Measurements from ENCODE around the gene SPIRE2. TPM values are rescaled to one million over a fixed set of nuclear protein-coding genes. Genes with fewer than 3 reads are reported as not detected.

The SPIRE2 gene
- total and polyA plus RNA-seq, 9 of the 15 experiments (the other 6 are each of a cell fraction or from before 2014, with no cell fraction given) = 0.70 to 7.5 (median 4.6) TPM

GRCh38 chr16:89860747-89861304, 32.6 kb downstream of the SPIRE2 start (continued):
- TF ChIP-seq, protein P1, sequence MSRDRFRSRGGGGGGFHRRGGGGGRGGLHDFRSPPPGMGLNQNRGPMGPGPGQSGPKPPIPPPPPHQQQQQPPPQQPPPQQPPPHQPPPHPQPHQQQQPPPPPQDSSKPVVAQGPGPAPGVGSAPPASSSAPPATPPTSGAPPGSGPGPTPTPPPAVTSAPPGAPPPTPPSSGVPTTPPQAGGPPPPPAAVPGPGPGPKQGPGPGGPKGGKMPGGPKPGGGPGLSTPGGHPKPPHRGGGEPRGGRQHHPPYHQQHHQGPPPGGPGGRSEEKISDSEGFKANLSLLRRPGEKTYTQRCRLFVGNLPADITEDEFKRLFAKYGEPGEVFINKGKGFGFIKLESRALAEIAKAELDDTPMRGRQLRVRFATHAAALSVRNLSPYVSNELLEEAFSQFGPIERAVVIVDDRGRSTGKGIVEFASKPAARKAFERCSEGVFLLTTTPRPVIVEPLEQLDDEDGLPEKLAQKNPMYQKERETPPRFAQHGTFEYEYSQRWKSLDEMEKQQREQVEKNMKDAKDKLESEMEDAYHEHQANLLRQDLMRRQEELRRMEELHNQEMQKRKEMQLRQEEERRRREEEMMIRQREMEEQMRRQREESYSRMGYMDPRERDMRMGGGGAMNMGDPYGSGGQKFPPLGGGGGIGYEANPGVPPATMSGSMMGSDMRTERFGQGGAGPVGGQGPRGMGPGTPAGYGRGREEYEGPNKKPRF (IDR thresholded peaks at IDR 0.05; ENCODE audit: low read depth, low read length) = no peak
- TF ChIP-seq CTBP1 (IDR thresholded peaks at IDR 0.05; ENCODE audit: borderline replicate concordance) (peak; percentile 57; the same call in 1 of the 2 replicates), ZBTB34 (CRISPR knock-in tag; IDR thresholded peaks at IDR 0.05) (no peak), VEZF1 (CRISPR knock-in tag; IDR thresholded peaks at IDR 0.05) (peak; percentile 81), CCNT2 (IDR thresholded peaks at IDR 0.05; ENCODE audit: borderline replicate concordance, extremely low read depth, insufficient read length, low read depth, low read length) (no peak), TGIF2 (CRISPR knock-in tag; IDR thresholded peaks at IDR 0.05) (no peak), HNRNPLL (IDR thresholded peaks at IDR 0.05; ENCODE audit: low read depth, low read length, poor library complexity, severe bottlenecking) (no peak), TFAM (CRISPR knock-in tag; conservative IDR thresholded peaks at IDR 0.05) (no peak), YY1 (IDR thresholded peaks at IDR 0.05; ENCODE audit: borderline replicate concordance in 1 of 3, control insufficient read depth in 1 of 3, extremely low read depth in 1 of 3, insufficient read depth in 3 of 3, insufficient read length in 1 of 3, insufficient replicate concordance in 2 of 3, low read depth in 1 of 3, low read length in 2 of 3) (peak in 2 of 3 experiments; percentile 24 to 39), GATA2 (CRISPR knock-in tag; IDR thresholded peaks at IDR 0.05) (no peak), E2F5 (CRISPR knock-in tag; IDR thresholded peaks at IDR 0.05) (peak; percentile 53; the same call in 1 of the 2 replicates), YBX1 (IDR thresholded peaks at IDR 0.05) (no peak), SIN3B (IDR thresholded peaks at IDR 0.05; ENCODE audit: low read depth) (no peak)
- TF ChIP-seq, protein P2, sequence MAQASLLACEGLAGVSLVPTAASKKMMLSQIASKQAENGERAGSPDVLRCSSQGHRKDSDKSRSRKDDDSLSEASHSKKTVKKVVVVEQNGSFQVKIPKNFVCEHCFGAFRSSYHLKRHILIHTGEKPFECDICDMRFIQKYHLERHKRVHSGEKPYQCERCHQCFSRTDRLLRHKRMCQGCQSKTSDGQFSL (CRISPR knock-in tag; IDR thresholded peaks at IDR 0.05) = peak; percentile 88; the same call in 1 of the 2 replicates
- TF ChIP-seq, protein P2 (tag; IDR thresholded peaks at IDR 0.05) = 0 out of 4 replicates have a peak, but pooled peaks of 1 of the 2 experiments have one; percentile 54
- TF ChIP-seq, protein P3, sequence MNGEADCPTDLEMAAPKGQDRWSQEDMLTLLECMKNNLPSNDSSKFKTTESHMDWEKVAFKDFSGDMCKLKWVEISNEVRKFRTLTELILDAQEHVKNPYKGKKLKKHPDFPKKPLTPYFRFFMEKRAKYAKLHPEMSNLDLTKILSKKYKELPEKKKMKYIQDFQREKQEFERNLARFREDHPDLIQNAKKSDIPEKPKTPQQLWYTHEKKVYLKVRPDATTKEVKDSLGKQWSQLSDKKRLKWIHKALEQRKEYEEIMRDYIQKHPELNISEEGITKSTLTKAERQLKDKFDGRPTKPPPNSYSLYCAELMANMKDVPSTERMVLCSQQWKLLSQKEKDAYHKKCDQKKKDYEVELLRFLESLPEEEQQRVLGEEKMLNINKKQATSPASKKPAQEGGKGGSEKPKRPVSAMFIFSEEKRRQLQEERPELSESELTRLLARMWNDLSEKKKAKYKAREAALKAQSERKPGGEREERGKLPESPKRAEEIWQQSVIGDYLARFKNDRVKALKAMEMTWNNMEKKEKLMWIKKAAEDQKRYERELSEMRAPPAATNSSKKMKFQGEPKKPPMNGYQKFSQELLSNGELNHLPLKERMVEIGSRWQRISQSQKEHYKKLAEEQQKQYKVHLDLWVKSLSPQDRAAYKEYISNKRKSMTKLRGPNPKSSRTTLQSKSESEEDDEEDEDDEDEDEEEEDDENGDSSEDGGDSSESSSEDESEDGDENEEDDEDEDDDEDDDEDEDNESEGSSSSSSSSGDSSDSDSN (IDR thresholded peaks at IDR 0.05; ENCODE audit: borderline replicate concordance in 1 of 2, low read depth in 2 of 2, low read length in 2 of 2) = no peak

Data from K562 (cell line).